Upper lobe of right lung (tissue), 1 donor: ENCODE results near the gene ASTN1. TPM values are rescaled to one million over a fixed set of nuclear protein-coding genes. Genes with fewer than 3 reads are reported as not detected.

Experiments
- ATAC-seq: fragments of 200-7000 bp; cut with Tn5 transposase; one replicate; pipeline ENCODE4 v1.9.1; 2020; ENCODE audit warnings: mild to moderate bottlenecking, moderate library complexity
- DNase-seq: peaks from one replicate; pipeline ENCODE4 v3.0.0-alpha.2; 2020
- H3K27ac ChIP-seq: fragments of 200-600 bp; one replicate; pipeline ENCODE4 v1.8.0; 2022
- H3K27me3 ChIP-seq: fragments of 200-600 bp; one replicate; pipeline ENCODE4 v1.8.0; 2022; ENCODE audit warnings: mild to moderate bottlenecking
- H3K36me3 ChIP-seq: fragments of 200-600 bp; one replicate; pipeline ENCODE4 v1.8.0; 2022
- H3K4me1 ChIP-seq: fragments of 200-600 bp; one replicate; pipeline ENCODE4 v1.8.0; 2022
- H3K4me3 ChIP-seq: fragments of 200-600 bp; one replicate; pipeline ENCODE4 v1.8.0; 2022; ENCODE audit warnings: mild to moderate bottlenecking
- H3K9me3 ChIP-seq: fragments of 200-600 bp; one replicate; pipeline ENCODE4 v1.8.0; 2022
- CTCF ChIP-seq: fragments of 200-600 bp; IDR thresholded peaks from one replicate; pipeline ENCODE4 v1.8.0; 2022; ENCODE audit warnings: antibody characterized with exemption
- intact Hi-C: fragments of 100-400 bp; cut with DNase I; formaldehyde crosslinking; loops from one replicate; pipeline ENCODE4 v1.11.0; 2022
- total RNA-seq: library from RNA; stranded (reverse); fragmentation: NEBNext Ultra II Directional; extraction: Animal tissue kit (Norgen Biotek cat#: 25700); gene quantifications from one replicate; pipeline ENCODE4 v1.2.1, GENCODE V29; 2021
- donor health status: DM: no; HTN: yes; CAD: no; lungs with severe emphysema.

ASTN1 gene
- total RNA-seq, 1 donor from 2014 or later, result 0.20 TPM

GRCh38 chr1:176843352-176844297 lies 320.9 kb downstream of the ASTN1 start:
- intact Hi-C loops, result loop anchor here (10.0 kb wide), 1 partner anchor 289 kb away; no protein-coding TSS in a partner anchor
- no peak for DNase-seq

DNA sequence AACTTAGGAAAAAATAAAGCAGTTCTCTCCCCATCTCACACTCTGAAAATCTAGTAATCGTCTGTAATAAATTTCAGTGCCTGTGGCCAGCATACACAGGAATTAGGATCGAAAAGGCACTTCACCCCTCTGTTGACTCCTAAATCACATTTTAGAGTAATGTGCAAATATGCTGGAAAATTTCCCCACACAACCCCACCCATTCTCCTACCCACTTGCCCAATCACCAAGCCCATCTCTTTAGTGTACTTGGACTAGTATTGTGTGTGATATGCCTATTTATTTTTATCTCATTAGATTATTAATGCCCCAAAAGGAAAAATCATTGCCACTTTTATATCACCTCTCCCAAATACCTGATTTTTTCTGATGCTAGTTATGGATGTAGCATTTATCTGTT lies 323.3 kb downstream of the ASTN1 start:
- no peaks in the 10 kb centered on the region for H3K36me3 ChIP-seq
- H3K4me3 ChIP-seq, result no peak overlapping the region
- no peak for ATAC-seq

More at GRCh38 chr1:176843352-176844297, 320.9 kb downstream of the ASTN1 start:
- H3K4me3 ChIP-seq, result no peak overlapping the region
- no peaks in the 10 kb centered on the region for H3K9me3 ChIP-seq
- H3K36me3 ChIP-seq, result no peaks in the 10 kb centered on the region
- H3K27ac ChIP-seq, result no peak overlapping the region
- no peaks in the 10 kb centered on the region for H3K4me1 ChIP-seq
- peak; percentile 68 for ATAC-seq
- TF ChIP-seq CTCF, result peak; percentile 51
- no peaks in the 10 kb centered on the region for H3K27me3 ChIP-seq

DNA sequence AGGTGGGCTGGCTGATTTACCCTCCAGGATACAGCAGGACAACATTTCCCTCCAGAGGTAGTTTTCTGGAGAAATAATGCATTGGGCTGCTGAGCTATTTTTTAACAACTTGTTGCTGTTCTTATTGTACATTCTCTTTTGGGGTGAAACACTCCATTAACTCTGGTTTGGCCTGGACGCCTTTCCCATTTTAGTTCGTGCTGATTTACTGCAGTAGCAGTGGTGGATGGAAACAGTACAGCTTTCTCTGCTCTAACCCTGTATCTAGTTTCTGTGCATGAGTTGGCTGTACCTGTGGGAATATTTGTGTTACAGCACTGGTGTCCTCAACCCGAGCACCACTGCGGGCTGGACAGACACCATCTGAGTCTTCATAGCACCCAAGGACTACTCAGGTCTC lies 325.3 kb downstream of the ASTN1 start:
- H3K4me3 ChIP-seq, result no peak overlapping the region
- H3K27me3 ChIP-seq, result no peaks in the 10 kb centered on the region
- TF ChIP-seq CTCF, result no peak

More for the DNA sequence above, 323.3 kb downstream of the ASTN1 start:
- Histone ChIP-seq H3K4me1 (no peaks in the 10 kb centered on the region), H3K27me3 (no peaks in the 10 kb centered on the region), H3K9me3 (no peaks in the 10 kb centered on the region), H3K27ac (no peak overlapping the region)
- no peak for TF ChIP-seq CTCF
- intact Hi-C loops, result loop anchor here (10.0 kb wide), 1 partner anchor 286 kb away; no protein-coding TSS in a partner anchor
- DNase-seq, result no peak

GRCh38 chr1:176838276-176838995 lies 326.1 kb downstream of the ASTN1 start:
- TF ChIP-seq CTCF, result no peak
- no peaks in the 10 kb centered on the region for H3K9me3 ChIP-seq
- no peak overlapping the region for H3K27ac ChIP-seq
- no peaks in the 10 kb centered on the region for H3K36me3 ChIP-seq
- no peaks in the 10 kb centered on the region for H3K4me1 ChIP-seq
- H3K4me3 ChIP-seq, result no peak overlapping the region
- no peak for ATAC-seq
- intact Hi-C loops, result no loop called here
- DNase-seq, result no peak
- no peaks in the 10 kb centered on the region for H3K27me3 ChIP-seq

More for the DNA sequence above, 325.3 kb downstream of the ASTN1 start:
- ATAC-seq (no peak), DNase-seq (no peak)
- intact Hi-C loops, result no loop called here
- Histone ChIP-seq H3K9me3 (no peaks in the 10 kb centered on the region), H3K36me3 (no peaks in the 10 kb centered on the region), H3K27ac (no peak overlapping the region), H3K4me1 (no peaks in the 10 kb centered on the region)

DNA sequence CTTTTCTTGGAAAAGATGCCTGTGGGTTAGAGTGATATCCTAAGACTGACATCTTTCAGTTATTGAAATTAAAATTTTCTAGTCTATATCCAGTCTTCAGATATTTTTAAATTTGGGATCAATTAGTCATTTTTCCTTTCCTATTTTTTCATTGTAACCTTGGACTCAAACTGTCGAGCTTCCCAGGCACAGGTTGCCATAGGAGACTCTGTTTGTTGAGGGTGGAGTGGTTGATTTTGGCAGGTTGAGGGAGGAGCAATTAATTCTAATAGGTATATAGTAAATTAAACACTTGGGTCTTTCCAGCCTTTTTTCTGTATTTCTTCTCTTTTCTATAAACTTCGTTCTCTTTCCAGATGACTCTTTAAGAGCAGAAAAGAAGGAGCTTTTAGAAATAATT lies 326.8 kb downstream of the ASTN1 start:
- no peaks in the 10 kb centered on the region for H3K27me3 ChIP-seq
- no peak for TF ChIP-seq CTCF
- no peak overlapping the region for H3K4me3 ChIP-seq
- no peak overlapping the region for H3K27ac ChIP-seq
- H3K36me3 ChIP-seq, result no peaks in the 10 kb centered on the region
- ATAC-seq, result no peak
- H3K4me1 ChIP-seq, result no peaks in the 10 kb centered on the region
- H3K9me3 ChIP-seq, result no peaks in the 10 kb centered on the region
- intact Hi-C loops, result no loop called here
- DNase-seq, result no peak
